Measurements from ENCODE around the gene DIAPH3. TPM values are rescaled to one million over a fixed set of nuclear protein-coding genes. Genes with fewer than 3 reads are reported as not detected.
A peak's percentile ranks its signal among the peaks of the same experiment; 100 is the strongest.

The DIAPH3 gene
- total RNA-seq, 2 donors from 2014 or later, result 8.1 to 27.8 TPM

DNA sequence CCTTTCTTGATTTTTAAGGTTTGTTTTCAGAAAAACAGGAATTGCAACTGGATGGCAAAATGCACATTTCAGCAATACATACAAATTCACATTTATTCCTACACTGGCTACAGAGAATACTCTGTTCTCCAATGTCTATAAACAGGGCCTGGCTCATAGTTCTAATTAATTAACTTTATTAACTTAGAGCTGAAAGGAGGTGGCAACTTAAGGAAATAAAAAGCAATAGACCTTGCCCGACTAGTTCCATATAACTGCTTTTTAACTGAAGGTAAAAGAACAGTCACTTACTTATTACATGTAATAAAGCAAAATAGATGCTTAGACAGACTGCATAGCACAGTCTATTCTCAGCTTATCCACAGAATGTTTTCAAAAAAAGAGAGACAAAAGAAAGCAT lies 498.5 kb downstream of the DIAPH3 start:
- H3K27ac Mint-ChIP-seq, result no peak overlapping the region
- ATAC-seq (no peak), DNase-seq (ENCODE audit: low spot score) (no peak)
- H3K27me3 Mint-ChIP-seq, result no peaks in the 10 kb centered on the region
- no peaks in the 10 kb centered on the region for H3K36me3 Mint-ChIP-seq
- no peaks in the 10 kb centered on the region for H3K4me1 Mint-ChIP-seq (ENCODE audit: low read depth in 2 of 2)
- H3K4me3 Mint-ChIP-seq, result no peak overlapping the region
- H3K9me3 Mint-ChIP-seq, result no peaks in the 10 kb centered on the region

DNA sequence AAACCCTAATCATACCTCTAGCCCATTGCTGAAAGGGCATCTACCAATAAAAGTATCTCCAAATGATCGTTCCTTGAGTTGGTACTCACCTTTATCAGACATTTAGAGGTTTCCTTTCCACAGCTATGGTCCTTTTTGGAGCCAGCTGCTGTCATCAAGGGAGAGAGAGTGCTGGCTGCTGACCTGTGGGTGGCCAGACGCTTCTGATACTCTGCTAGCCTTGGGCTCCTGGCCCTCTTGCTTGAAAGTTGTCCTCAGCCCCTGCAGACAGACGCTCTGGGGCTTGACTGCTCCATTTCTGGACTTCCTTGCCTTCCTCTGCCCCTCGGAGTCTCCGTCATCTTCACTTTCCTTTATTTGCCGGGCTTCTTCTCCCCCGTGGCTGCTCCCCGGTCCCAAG lies 499.1 kb downstream of the DIAPH3 start:
- Mint-ChIP-seq H3K27me3 (no peaks in the 10 kb centered on the region), H3K9me3 (no peaks in the 10 kb centered on the region), H3K4me1 (ENCODE audit: low read depth in 2 of 2) (no peaks in the 10 kb centered on the region), H3K4me3 (no peak overlapping the region), H3K27ac (no peak overlapping the region), H3K36me3 (no peaks in the 10 kb centered on the region)
- DNase-seq (ENCODE audit: low spot score) (no peak), ATAC-seq (no peak)

DNA sequence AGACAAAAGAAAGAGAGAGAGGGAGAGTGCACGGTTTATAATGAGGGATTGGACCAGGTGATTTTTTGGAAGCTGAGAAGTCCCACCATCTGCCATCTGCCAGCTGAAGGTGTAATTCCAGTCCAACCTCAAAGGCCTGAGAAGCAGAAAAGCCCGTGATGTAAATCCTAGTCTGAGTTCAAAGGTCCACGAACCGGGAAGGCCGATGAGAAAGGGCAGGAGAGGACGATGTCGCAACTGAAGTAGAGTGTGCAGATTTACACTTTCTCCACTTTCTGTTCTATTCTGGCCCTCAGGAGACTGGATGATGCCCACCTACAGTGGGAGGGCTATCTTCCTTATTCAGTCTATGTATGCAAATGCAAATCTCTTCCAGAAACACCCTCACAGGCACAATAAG lies 500.0 kb downstream of the DIAPH3 start:
- Mint-ChIP-seq H3K27ac (no peak overlapping the region), H3K4me3 (no peak overlapping the region), H3K9me3 (no peaks in the 10 kb centered on the region), H3K4me1 (ENCODE audit: low read depth in 2 of 2) (no peaks in the 10 kb centered on the region), H3K27me3 (no peaks in the 10 kb centered on the region), H3K36me3 (no peaks in the 10 kb centered on the region)
- no peak for ATAC-seq
- DNase-seq (ENCODE audit: low spot score), result no peak

DNA sequence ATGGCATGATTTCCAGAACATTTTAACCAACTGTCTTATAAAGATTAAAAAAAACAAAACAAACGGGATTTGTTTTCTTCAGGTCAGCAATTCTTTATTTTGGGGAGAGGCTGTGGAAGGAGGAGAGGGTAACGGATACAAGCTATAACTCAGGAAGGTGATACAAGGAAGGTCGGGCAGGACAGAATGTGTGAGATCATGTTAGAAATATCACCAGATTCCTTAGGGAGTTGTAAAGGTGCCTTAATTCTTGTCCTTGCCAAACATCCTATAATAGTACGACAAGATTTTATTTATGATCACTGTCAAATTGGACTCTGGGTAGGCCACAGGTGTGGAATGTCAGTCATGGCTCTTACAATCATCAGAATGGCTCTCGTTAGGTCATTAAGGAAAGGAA lies 503.1 kb downstream of the DIAPH3 start:
- DNase-seq (ENCODE audit: low spot score), result no peak
- no peak for ATAC-seq
- H3K36me3 Mint-ChIP-seq, result no peaks in the 10 kb centered on the region
- no peak overlapping the region for H3K4me3 Mint-ChIP-seq
- H3K4me1 Mint-ChIP-seq (ENCODE audit: low read depth in 2 of 2), result no peaks in the 10 kb centered on the region
- no peaks in the 10 kb centered on the region for H3K9me3 Mint-ChIP-seq
- H3K27ac Mint-ChIP-seq, result no peak overlapping the region
- H3K27me3 Mint-ChIP-seq, result no peaks in the 10 kb centered on the region

DNA sequence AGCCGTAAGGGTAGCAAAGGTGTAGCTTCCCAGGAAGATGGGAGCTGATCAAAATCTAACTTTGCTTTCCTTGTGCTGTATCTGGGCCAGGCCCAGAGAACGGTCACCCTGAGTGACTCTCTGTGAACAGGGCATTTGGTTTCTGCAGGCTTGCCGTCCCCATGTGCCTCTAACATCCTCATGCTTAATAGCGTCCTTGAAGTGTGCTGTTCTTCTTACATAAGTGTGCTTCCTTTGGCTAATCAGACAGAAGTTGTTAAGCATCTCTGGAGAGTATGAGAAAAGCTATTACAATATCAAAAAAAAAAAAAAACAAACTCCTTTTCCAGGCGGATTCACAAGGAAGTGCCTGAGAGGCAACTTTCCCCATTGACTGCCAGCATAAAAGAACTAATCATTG lies 503.7 kb downstream of the DIAPH3 start:
- no peak overlapping the region for H3K27ac Mint-ChIP-seq
- peaks cover 3 to 5% of the 10 kb centered on the region in 2 donors for H3K27me3 Mint-ChIP-seq
- H3K4me1 Mint-ChIP-seq (ENCODE audit: low read depth in 2 of 2), result no peaks in the 10 kb centered on the region
- no peaks in the 10 kb centered on the region for H3K9me3 Mint-ChIP-seq
- H3K36me3 Mint-ChIP-seq, result no peaks in the 10 kb centered on the region
- DNase-seq (ENCODE audit: low spot score), result no peak
- H3K4me3 Mint-ChIP-seq, result no peak overlapping the region
- no peak for ATAC-seq

DNA sequence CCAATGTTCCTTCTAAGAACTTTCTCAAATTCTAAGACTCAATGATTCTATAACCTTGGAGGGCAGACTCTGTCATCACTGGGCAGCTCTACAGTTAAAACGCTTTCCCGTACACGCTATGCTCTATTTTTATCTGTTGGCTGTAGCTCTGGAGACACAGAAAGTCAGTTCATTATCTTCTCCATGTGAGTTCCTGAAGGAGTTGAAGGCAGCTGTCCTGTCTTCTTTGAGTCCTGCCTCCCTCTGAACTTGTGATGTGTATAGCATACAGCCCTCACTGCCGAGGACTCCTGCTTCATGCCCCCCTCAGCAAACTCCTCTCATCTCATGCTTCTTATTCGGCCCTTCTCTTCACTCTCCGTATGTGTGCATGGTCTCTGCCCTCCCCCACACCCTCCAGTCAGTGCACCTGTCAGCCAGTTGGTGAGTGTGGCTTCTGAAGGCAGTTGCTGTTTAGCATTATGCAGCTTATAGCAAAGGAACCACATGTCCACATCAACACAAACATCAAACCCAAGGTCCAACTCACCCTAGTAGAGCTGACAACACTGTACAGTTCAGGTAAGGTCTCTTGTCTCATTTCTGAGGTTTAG lies 504.9 kb downstream of the DIAPH3 start:
- no peak overlapping the region for H3K4me3 Mint-ChIP-seq
- H3K27me3 Mint-ChIP-seq, result peaks cover 3 to 8% of the 10 kb centered on the region in 2 donors
- ATAC-seq (peak in 1 of 2 donors; percentile 52), DNase-seq (ENCODE audit: low spot score) (no peak)
- no peak overlapping the region for H3K27ac Mint-ChIP-seq
- H3K36me3 Mint-ChIP-seq, result no peaks in the 10 kb centered on the region
- H3K9me3 Mint-ChIP-seq, result no peaks in the 10 kb centered on the region
- H3K4me1 Mint-ChIP-seq (ENCODE audit: low read depth in 2 of 2), result no peaks in the 10 kb centered on the region

DNA sequence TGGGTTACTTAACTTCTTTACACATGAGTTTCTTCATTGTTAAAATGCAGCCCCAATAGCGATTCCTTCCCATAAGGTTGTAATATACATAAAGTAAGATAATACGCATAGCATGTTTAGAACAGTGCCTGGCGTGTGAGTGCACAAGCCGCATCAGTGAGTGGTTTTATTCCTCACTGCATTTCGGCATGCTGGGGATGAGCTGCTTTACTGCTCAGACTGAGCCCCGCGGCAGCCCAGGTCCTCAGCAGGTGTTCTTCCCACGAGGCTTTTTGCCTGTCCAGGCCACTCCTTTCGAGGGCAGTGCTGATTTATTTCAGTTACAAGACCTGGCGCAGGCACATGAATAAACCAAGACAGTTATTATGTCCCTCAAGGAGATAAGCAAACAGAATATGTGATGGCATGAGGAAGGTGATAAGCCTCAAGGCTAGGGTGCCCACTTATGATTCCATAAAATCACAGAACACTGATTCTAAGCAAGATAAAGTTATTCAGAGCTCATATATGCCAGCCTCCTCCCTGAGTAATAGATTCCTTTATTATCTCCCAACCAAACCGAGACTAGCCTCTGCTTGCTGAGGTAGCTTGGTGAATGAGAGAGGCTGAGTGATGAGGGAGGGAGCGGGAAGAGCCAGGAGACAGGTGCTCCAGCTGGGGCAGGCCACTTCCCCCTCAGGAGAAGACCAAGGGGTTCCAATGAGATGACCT lies 505.5 kb downstream of the DIAPH3 start:
- no peaks in the 10 kb centered on the region for H3K9me3 Mint-ChIP-seq
- DNase-seq (ENCODE audit: low spot score) (no peak), ATAC-seq (no peak)
- H3K36me3 Mint-ChIP-seq, result no peaks in the 10 kb centered on the region
- peaks cover 3 to 8% of the 10 kb centered on the region in 2 donors for H3K27me3 Mint-ChIP-seq
- H3K27ac Mint-ChIP-seq, result no peak overlapping the region
- H3K4me3 Mint-ChIP-seq, result no peak overlapping the region
- no peaks in the 10 kb centered on the region for H3K4me1 Mint-ChIP-seq (ENCODE audit: low read depth in 2 of 2)

DNA sequence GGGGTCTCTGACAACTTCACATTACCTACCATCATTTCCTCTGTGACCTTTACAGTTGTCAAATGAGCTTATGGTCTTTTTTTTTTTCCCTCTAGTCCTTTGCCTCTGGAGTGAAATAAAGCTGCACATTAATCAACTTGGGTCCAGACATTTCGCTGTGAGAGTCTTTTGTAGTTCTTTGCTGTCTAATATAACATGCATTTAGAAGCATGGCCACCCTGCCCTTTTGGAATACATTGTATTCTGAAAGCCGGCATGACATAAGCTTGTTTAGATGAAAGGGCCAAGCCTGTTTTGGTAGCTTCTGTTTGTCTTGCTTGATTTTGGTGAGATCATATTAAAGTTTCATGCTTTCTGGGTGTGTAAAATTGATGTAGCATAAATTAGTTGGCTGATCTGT lies 509.8 kb downstream of the DIAPH3 start:
- H3K36me3 Mint-ChIP-seq, result no peaks in the 10 kb centered on the region
- no peak overlapping the region for H3K4me3 Mint-ChIP-seq
- no peaks in the 10 kb centered on the region for H3K4me1 Mint-ChIP-seq (ENCODE audit: low read depth in 2 of 2)
- H3K27ac Mint-ChIP-seq, result no peak overlapping the region
- no peaks in the 10 kb centered on the region for H3K9me3 Mint-ChIP-seq
- no peak for DNase-seq (ENCODE audit: low spot score)
- peaks cover 7 to 22% of the 10 kb centered on the region in 2 donors for H3K27me3 Mint-ChIP-seq
- no peak for ATAC-seq

DNA sequence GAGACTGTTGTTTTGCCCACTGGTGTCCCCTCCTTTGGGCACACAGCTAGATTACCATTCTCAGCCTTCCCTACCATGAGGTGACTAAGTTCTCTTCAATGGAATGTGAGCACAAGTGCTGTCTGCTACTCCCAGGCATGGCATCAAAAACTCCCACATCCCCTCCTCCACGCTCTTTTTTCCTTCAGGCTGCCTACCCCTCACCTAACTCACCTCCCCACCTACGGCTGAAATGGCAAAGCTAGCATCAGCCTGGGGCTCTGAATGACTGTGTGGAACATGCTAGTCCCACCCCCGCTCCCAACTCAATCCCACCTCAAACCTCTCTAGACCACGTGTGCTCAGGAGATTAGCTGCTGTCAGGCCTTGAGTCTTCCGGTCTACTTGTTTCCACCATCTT lies 512.2 kb downstream of the DIAPH3 start:
- no peaks in the 10 kb centered on the region for H3K9me3 Mint-ChIP-seq
- H3K27me3 Mint-ChIP-seq, result peaks cover 7 to 26% of the 10 kb centered on the region in 2 donors
- ATAC-seq, result no peak
- H3K4me3 Mint-ChIP-seq, result no peak overlapping the region
- no peak for DNase-seq (ENCODE audit: low spot score)
- H3K4me1 Mint-ChIP-seq (ENCODE audit: low read depth in 2 of 2), result no peaks in the 10 kb centered on the region
- H3K27ac Mint-ChIP-seq, result no peak overlapping the region
- H3K36me3 Mint-ChIP-seq, result no peaks in the 10 kb centered on the region

DNA sequence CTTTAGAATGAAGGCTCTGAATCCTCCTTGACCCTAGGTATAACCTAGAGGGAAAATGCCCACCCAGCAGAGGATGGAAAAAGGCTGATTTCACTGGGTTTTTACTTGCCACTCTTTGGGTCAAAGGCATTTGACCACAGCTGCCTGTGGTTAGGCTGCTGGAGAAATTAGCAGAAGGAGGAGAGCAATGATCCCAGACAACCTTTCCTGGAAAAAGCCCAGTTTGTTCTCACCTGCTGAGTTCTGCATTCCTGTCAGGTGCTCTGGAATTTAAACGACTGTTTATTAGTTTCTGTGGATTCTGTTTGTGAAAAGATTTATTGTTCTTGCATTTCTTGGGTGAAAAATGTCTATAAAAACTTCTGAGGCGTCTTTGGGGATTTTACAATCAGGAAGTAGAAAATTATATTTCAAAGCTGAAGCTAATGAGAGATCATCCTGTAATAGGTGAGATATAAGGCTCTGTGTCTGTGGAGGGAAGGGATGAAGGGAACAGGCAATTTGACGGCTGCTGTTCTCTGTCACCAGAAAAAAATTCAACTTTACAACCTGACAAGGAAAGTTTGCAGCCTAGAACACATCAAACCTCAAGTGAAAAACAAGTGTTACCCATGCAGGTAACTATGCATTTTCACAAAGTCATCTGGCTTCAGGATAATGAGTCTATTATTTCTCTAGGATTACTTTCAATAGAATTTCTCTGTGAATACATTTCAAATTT lies 519.7 kb downstream of the DIAPH3 start:
- H3K27ac Mint-ChIP-seq, result no peak overlapping the region
- ATAC-seq, result no peak

DNA sequence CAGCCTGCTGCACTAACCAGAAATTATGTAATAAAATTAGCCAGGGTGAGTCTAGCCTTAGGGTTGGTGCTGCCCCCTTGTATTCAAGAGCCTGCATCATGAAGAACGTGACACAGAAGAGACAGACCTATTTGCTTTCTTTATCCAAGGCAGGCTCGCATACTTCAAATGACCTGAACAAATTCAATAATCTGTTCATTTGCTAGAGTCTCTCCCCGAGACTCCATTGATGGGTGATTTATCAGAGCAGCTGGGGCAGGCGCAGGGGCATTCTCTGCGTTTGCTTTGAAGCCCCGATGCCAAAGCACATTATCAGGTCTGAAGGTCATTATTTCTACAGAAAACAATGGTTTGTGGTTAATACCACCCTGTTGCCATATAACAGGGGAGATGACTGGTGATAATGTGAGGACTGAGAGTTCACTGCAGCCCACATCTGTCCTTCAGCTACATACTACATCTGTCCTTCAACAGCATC lies 520.3 kb downstream of the DIAPH3 start:
- H3K4me1 Mint-ChIP-seq (ENCODE audit: low read depth in 2 of 2), result no peaks in the 10 kb centered on the region
- no peak for ATAC-seq
- H3K27ac Mint-ChIP-seq, result no peak overlapping the region
- H3K4me3 Mint-ChIP-seq, result no peak overlapping the region
- H3K36me3 Mint-ChIP-seq, result no peaks in the 10 kb centered on the region
- H3K27me3 Mint-ChIP-seq, result peaks cover 0 to 22% of the 10 kb centered on the region in 2 donors
- DNase-seq (ENCODE audit: low spot score), result no peak
- H3K9me3 Mint-ChIP-seq, result no peaks in the 10 kb centered on the region

More for the DNA sequence above, 519.7 kb downstream of the DIAPH3 start:
- no peaks in the 10 kb centered on the region for H3K9me3 Mint-ChIP-seq
- no peak overlapping the region for H3K4me3 Mint-ChIP-seq
- peaks cover 0 to 26% of the 10 kb centered on the region in 2 donors for H3K27me3 Mint-ChIP-seq
- H3K4me1 Mint-ChIP-seq (ENCODE audit: low read depth in 2 of 2), result no peaks in the 10 kb centered on the region
- DNase-seq (ENCODE audit: low spot score), result no peak
- no peaks in the 10 kb centered on the region for H3K36me3 Mint-ChIP-seq

DNA sequence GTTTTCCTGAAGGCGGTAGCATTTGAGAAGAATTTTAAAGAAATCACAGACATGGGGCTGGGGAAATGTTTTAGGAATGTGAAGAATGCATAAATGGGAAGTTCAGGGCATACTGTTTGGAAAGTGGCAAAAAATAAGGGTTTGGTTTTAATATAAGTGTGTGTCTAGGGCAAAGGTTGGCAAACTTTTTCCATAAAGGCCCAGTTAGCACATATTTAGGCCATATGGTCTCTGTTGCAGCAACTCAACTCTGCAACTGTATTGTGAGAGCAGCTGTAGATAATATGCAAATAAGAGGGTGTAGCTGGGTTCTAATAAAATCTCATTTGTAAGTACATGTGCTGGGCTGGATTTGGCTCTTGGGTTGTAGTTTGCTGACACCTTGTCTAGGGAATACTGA lies 521.9 kb downstream of the DIAPH3 start:
- H3K9me3 Mint-ChIP-seq, result no peaks in the 10 kb centered on the region
- H3K4me1 Mint-ChIP-seq (ENCODE audit: low read depth in 2 of 2), result no peaks in the 10 kb centered on the region
- no peak overlapping the region for H3K4me3 Mint-ChIP-seq
- ATAC-seq, result no peak
- no peak for DNase-seq (ENCODE audit: low spot score)
- no peak overlapping the region for H3K27ac Mint-ChIP-seq
- H3K27me3 Mint-ChIP-seq, result peaks cover 0 to 22% of the 10 kb centered on the region in 2 donors
- no peaks in the 10 kb centered on the region for H3K36me3 Mint-ChIP-seq

DNA sequence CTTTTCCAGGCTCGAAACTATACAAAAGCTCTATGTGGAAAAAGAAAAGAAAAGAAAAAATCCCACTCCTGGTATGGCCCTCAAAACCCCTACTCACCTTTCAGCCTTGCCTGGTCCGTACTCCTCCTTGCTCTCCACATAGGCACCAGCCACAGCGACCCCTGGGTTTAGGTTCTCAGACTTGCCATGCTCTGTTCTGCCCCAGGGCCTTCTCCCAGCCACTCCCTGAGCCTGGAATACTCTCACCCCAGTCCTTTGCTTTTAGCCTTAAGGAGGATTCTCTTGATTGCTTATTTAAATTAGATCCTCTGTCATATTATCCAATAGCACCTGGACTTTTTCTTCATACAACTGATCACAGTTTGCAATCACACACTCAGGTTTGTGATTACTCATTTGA lies 522.5 kb downstream of the DIAPH3 start:
- Mint-ChIP-seq H3K9me3 (no peaks in the 10 kb centered on the region), H3K36me3 (no peaks in the 10 kb centered on the region), H3K4me1 (ENCODE audit: low read depth in 2 of 2) (no peaks in the 10 kb centered on the region), H3K27ac (no peak overlapping the region), H3K27me3 (peaks cover 0 to 22% of the 10 kb centered on the region in 2 donors), H3K4me3 (no peak overlapping the region)
- DNase-seq (ENCODE audit: low spot score), result no peak
- no peak for ATAC-seq

DNA sequence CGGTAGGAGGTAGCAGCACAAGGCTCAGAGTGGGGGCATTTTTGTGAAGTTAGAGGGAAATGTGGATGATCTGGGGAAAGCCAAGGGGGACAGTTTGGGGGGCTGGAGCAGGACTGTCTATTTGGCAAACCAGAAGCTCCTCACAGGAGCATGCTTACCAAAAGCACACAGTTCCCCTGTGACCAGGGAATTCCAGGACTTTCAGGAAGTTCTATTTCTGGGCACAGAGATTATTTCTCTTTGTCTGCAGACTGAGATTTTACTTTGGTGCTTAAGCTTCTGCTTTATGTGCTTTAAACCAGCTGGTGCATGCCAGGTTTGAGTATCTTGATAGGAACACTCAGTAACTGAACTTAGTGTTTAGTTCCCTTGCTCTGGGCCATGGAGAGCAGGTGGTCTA lies 525.3 kb downstream of the DIAPH3 start:
- no peaks in the 10 kb centered on the region for H3K36me3 Mint-ChIP-seq
- no peak overlapping the region for H3K27ac Mint-ChIP-seq
- H3K4me1 Mint-ChIP-seq (ENCODE audit: low read depth in 2 of 2), result no peaks in the 10 kb centered on the region
- ATAC-seq (no peak), DNase-seq (ENCODE audit: low spot score) (no peak)
- no peak overlapping the region for H3K4me3 Mint-ChIP-seq
- H3K27me3 Mint-ChIP-seq, result peaks cover 0 to 22% of the 10 kb centered on the region in 2 donors
- no peaks in the 10 kb centered on the region for H3K9me3 Mint-ChIP-seq
